OCI-LY1 (cell line): ENCODE results near the gene JOSD1.
A peak's percentile ranks its signal among the peaks of the same experiment; 100 is the strongest.

Experiments used
- H2AFZ ChIP-seq: fragments of 200-600 bp; sonication (generic), shearing (Covaris generic); 2 replicates; pipeline ENCODE4 v1.6.0; 2014; ENCODE audit warnings: antibody characterized with exemption, mild to moderate bottlenecking, low read length
- H3F3A ChIP-seq: fragments of 200-600 bp; sonication (generic), shearing (Covaris generic); 2 replicates; pipeline ENCODE4 v1.6.0; 2014; ENCODE audit warnings: mild to moderate bottlenecking, antibody characterized with exemption, low read length, moderate library complexity; ENCODE audit not compliant: insufficient read depth
- H3K27ac ChIP-seq: fragments of 200-600 bp; sonication (generic); 2 replicates; pipeline ENCODE4 v1.5.1; 2014; ENCODE audit warnings: low read length, mixed run types, mild to moderate bottlenecking, low read depth; ENCODE audit not compliant: poor library complexity, severe bottlenecking
- H3K27me3 ChIP-seq: fragments of 200-600 bp; sonication (generic); 2 replicates; pipeline ENCODE4 v1.6.0; 2014; ENCODE audit warnings: antibody characterized with exemption, mild to moderate bottlenecking, low read length, moderate library complexity; ENCODE audit not compliant: insufficient read depth
- H3K36me3 ChIP-seq: fragments of 200-600 bp; sonication (generic); 2 replicates; pipeline ENCODE4 v1.6.1; 2014; ENCODE audit warnings: mild to moderate bottlenecking, antibody characterized with exemption, low read length, moderate library complexity, mixed read lengths; ENCODE audit not compliant: insufficient read depth
- H3K4me1 ChIP-seq: fragments of 200-600 bp; sonication (generic); 2 replicates; pipeline ENCODE4 v1.5.1; 2014; ENCODE audit warnings: mild to moderate bottlenecking, low read length, moderate library complexity; ENCODE audit not compliant: insufficient read depth, severe bottlenecking
- H3K4me2 ChIP-seq: fragments of 200-600 bp; sonication (generic), shearing (Covaris generic); 2 replicates; pipeline ENCODE4 v1.6.1; 2014; ENCODE audit warnings: low read length
- H3K4me3 ChIP-seq: fragments of 200-600 bp; sonication (generic); 2 replicates; pipeline ENCODE4 v1.5.1; 2014; ENCODE audit warnings: low read length, low read depth, mild to moderate bottlenecking, mixed read lengths; ENCODE audit not compliant: poor library complexity, severe bottlenecking
- H3K79me2 ChIP-seq: fragments of 200-600 bp; shearing (Covaris generic); 2 replicates; pipeline ENCODE4 v1.6.1; 2016; ENCODE audit warnings: mixed run types, low read length, mixed read lengths; ENCODE audit not compliant: insufficient read depth
- H3K9ac ChIP-seq: fragments of 200-600 bp; sonication (generic), shearing (Covaris generic); 2 replicates; pipeline ENCODE4 v1.6.1; 2014; ENCODE audit warnings: mild to moderate bottlenecking, low read length, mixed read lengths
- H3K9me2 ChIP-seq: fragments of 200-600 bp; sonication (generic), shearing (Covaris generic); 2 replicates; pipeline ENCODE4 v1.6.1; 2014; ENCODE audit warnings: low read depth, mild to moderate bottlenecking, low read length, mixed read lengths
- H3K9me3 ChIP-seq: fragments of 200-600 bp; shearing (Covaris generic); 2 replicates; pipeline ENCODE4 v1.6.1; 2014; ENCODE audit warnings: low read length, mixed read lengths
- H4K20me1 ChIP-seq: fragments of 200-600 bp; sonication (generic), shearing (Covaris generic); 2 replicates; pipeline ENCODE4 v1.6.0; 2016; ENCODE audit warnings: mild to moderate bottlenecking, low read length; ENCODE audit not compliant: insufficient read depth
- EZH2 ChIP-seq: fragments of 200-600 bp; sonication (generic), shearing (Covaris generic); IDR thresholded peaks from 2 replicates; pipeline ENCODE4 v1.8.0; 2017; ENCODE audit warnings: borderline replicate concordance, mixed run types, mild to moderate bottlenecking, antibody characterized with exemption, low read length, moderate library complexity, mixed read lengths
- TF ChIP-seq, protein P1 (sequence below): fragments of 200-600 bp; sonication (generic), shearing (Covaris generic); IDR thresholded peaks from 2 replicates; pipeline ENCODE4 v1.5.1; 2017; ENCODE audit warnings: mild to moderate bottlenecking, antibody characterized with exemption, low read length, moderate library complexity, mixed read lengths

Gene JOSD1

DNA sequence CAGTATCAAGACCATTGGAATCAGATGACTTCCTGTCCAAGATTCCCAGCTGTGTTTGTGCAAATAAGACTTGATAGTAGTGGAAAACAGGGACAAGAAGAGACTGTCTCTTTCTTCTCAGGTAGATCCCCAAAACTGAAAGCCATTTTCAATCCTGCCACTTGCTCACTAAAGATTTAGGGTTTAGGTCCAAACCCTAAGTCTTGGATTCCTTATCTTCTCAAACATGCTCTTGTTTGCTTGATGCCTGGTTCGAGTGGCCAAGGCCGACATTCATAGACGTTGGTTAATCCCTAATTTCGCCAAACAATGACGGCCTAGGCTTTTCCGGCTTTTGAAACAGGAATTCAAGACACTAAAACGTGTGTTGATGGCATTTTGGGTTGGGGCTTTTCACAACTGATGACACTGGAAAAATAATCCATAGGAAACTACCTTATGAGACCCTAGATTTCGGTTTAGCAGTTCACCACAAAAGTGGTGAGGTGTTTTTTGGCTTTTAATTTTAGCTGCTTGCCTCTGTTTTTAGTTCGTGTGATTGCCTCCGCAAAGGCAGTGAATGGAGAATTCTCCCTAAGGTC, 4.0 kb upstream of the JOSD1 start:
- Histone ChIP-seq H3K27ac (peak overlapping the region; percentile 94), H3K4me3 (peak overlapping the region; percentile 63)

DNA sequence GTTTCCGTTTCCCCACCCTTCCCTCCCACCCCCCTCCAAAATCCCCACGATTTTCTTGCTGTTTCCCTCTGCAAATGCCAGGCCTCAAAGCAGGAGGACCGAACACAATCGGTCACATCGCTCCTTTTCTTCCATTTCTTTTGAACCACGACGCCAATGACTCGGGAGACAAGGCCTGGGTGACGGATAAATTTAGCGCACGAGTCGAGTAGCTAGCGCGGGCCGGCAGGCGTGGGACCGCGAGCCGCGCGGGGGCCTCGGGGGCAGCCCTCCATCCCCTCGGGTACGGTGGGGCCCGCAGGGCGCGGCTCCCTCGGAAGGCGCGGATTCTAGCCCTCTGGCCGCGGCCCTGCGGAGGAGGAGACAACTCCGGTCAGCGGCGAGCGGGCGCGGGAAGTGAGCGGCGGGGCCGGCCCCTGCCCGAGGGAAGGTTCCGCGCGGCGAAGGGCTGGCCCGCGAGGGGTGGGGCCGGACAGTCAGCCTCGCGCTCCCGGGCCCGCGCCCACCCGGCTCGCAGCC, 414 bp downstream of the JOSD1 start:
- Histone ChIP-seq H3F3A (0 out of 2 replicates have a peak, but pooled peaks cover 3% of the 10 kb centered on the region), H3K4me1 (peaks cover 64% of the 10 kb centered on the region), H2AFZ (no peak overlapping the region)

More for the DNA sequence above, 4.0 kb upstream of the JOSD1 start:
- Histone ChIP-seq H3K4me1 (peaks cover 62% of the 10 kb centered on the region), H3K9me3 (no peaks in the 10 kb centered on the region), H3K9ac (peak overlapping the region; percentile 86), H3K27me3 (no peaks in the 10 kb centered on the region), H3K36me3 (peaks cover 3% of the 10 kb centered on the region; the same call in 1 of the 2 replicates), H4K20me1 (0 out of 2 replicates have a peak, but pooled peaks cover 2% of the 10 kb centered on the region), H3K79me2 (peaks cover 30% of the 10 kb centered on the region), H2AFZ (peak overlapping the region; percentile 71; the same call in 1 of the 2 replicates), H3K4me2 (peak overlapping the region; percentile 95), H3K9me2 (no peaks in the 10 kb centered on the region), H3F3A (no peaks in the 10 kb centered on the region)
- TF ChIP-seq EZH2 = no peak
- TF ChIP-seq, protein P1, sequence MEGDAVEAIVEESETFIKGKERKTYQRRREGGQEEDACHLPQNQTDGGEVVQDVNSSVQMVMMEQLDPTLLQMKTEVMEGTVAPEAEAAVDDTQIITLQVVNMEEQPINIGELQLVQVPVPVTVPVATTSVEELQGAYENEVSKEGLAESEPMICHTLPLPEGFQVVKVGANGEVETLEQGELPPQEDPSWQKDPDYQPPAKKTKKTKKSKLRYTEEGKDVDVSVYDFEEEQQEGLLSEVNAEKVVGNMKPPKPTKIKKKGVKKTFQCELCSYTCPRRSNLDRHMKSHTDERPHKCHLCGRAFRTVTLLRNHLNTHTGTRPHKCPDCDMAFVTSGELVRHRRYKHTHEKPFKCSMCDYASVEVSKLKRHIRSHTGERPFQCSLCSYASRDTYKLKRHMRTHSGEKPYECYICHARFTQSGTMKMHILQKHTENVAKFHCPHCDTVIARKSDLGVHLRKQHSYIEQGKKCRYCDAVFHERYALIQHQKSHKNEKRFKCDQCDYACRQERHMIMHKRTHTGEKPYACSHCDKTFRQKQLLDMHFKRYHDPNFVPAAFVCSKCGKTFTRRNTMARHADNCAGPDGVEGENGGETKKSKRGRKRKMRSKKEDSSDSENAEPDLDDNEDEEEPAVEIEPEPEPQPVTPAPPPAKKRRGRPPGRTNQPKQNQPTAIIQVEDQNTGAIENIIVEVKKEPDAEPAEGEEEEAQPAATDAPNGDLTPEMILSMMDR = no peak

DNA sequence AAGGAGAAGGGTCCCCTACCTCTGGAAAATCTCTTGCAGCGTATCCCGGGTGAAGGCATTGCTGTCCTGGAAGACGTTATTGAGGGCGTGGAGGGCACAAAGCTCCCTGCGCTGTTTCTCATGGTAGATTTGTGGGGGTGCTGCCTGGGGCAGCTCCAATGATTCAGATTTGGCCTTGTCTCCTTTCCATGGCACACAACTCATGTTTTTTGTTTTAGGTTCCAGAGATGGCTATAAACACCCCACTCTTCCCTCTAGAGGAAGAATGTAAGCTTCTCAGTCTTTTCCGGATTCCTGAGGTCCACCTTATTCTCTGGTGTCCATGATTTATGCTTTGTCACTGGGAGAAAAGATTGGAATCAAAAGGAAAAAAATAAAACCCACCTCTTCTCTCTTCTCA, 959 bp downstream of the JOSD1 start:
- Histone ChIP-seq H3K4me2 (peak overlapping the region; percentile 94), H4K20me1 (no peaks in the 10 kb centered on the region), H3K4me3 (peak overlapping the region; percentile 70), H3K79me2 (0 out of 2 replicates have a peak, but pooled peaks cover 4% of the 10 kb centered on the region), H3K9me2 (no peaks in the 10 kb centered on the region), H3K9me3 (no peaks in the 10 kb centered on the region), H3K27ac (peak overlapping the region; percentile 60), H3F3A (0 out of 2 replicates have a peak, but pooled peaks cover 3% of the 10 kb centered on the region), H3K4me1 (peaks cover 60% of the 10 kb centered on the region), H3K36me3 (peaks cover 5% of the 10 kb centered on the region; the same call in 1 of the 2 replicates), H3K27me3 (no peaks in the 10 kb centered on the region), H2AFZ (no peak overlapping the region), H3K9ac (peak overlapping the region; percentile 94)
- no peak for TF ChIP-seq EZH2
- TF ChIP-seq, protein P1 = no peak

More for the DNA sequence above, 414 bp downstream of the JOSD1 start:
- Histone ChIP-seq H3K4me2 (peak overlapping the region; percentile 94), H3K9me3 (no peaks in the 10 kb centered on the region), H3K9me2 (no peaks in the 10 kb centered on the region), H4K20me1 (no peaks in the 10 kb centered on the region), H3K27ac (peak overlapping the region; percentile 60), H3K4me3 (peak overlapping the region; percentile 70), H3K36me3 (peaks cover 5% of the 10 kb centered on the region; the same call in 1 of the 2 replicates), H3K79me2 (0 out of 2 replicates have a peak, but pooled peaks cover 4% of the 10 kb centered on the region), H3K27me3 (no peaks in the 10 kb centered on the region), H3K9ac (peak overlapping the region; percentile 94)
- TF ChIP-seq, protein P1 = no peak
- TF ChIP-seq EZH2 = no peak
